HG03378 (cell line): Measurements from ENCODE around the gene CCDC7.
"Not testable (repeated sequence)": the region's sequence is repeated elsewhere in the genome, so short reads cannot be mapped to it uniquely, and the experiment has no call there.

Experiments
- ATAC-seq: cut with Tn5 transposase; IDR thresholded peaks from one replicate; pipeline ENCODE4 v1.9.1; 2021; ENCODE audit warnings: mild to moderate bottlenecking, moderate library complexity; ENCODE audit not compliant: unreplicated experiment

CCDC7 gene

DNA sequence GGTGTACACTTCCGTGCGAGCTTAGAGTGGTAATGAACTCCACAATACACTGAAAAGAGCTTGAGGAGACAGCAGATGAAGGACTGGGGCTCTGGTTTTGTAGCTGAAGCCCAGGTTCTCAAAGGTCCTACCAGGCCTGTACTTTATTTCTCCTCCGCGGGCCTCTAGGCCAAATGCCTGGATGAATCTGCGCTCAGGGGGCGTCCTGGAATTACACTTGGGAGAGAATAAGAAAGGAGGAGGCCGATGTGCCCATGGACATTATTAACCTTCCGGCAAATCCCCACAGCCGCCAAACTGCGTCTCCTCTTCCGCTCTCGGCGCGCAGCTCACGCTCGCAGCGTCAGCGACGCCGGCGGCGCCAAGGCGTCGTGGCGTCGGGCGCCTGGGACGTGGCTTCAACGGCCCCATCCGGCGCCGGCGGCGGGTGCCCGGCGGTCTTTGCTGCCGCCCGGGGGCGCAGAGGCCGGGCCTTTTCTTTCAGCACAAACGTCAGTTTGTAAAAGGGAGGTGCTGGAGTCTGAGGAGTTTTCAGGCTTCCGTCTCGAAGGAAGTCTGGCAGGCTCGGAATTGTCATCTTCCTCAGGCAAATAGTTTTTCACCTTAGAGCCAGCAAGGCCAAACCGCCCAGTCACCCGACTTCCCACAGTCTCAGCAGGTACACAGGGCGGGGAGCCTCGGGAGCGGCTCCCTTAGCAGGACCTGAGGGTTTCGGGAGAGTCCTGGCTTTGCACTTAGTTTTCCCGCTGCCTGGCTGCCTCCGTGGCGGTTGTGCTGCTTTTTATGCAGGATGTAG lies at the start of gene CCDC7:
CCDC7 (plus strand) TSS at position 401 of the 796 bp plus-strand sequence. CDS start 5,503 bp downstream, outside the sequence.
- peak; percentile 94 for ATAC-seq

DNA sequence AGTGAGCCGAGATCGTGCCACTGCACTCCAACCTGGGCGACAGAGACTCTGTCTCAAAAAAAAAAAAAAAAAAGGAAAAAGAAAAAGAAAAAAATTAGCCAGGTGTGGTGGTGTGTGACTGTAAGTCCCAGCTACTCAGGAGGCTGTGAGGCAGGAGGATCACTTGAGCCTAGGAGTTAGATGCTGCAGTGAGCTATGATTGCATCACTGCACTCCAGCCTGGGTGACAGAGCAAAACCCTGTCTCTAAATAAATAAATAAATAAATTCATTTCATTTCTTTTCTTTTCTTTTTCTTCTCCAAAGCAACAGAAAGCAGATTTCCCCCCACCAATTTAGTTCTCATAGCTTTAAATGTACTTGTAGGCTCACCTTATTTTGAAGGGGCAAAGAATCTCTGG lies 48.8 kb upstream of the CCDC7 start:
- ATAC-seq = not testable (repeated sequence)

DNA sequence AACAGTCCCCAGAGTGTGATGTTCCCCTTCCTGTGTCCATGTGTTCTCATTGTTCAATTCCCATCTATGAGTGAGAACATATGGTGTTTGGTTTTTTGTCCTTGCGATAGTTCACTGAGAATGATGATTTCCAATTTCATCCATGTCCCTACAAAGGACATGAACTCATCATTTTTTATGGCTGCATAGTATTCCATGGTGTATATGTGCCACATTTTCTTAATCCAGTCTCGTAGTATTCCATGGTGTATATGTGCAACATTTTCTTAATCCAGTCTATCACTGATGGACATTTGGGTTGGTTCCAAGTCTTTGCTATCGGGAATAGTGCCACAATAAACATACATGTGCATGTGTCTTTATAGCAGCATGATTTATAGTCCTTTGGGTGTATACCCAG lies 46.2 kb upstream of the CCDC7 start:
- not testable (repeated sequence) for ATAC-seq

DNA sequence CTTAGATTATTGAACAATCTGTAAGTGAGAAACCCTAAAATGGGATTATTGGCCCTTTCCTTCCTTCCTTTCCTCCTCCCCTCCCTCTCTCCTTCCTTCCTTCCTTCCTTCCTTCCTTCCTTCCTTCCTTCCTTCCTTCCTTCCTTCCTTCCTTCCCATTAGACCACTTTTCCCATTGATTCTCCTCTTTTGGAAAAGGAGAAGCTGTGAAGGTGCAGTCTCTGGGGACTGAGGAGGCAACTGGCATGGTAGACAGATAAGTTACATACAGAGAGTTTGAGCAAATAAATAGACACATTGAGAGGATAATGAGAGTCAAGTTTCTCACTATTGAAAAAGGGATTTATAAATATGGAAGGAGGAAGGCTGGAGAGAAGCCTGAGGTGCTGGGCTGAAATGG lies 45.0 kb upstream of the CCDC7 start:
- ATAC-seq = no peak

DNA sequence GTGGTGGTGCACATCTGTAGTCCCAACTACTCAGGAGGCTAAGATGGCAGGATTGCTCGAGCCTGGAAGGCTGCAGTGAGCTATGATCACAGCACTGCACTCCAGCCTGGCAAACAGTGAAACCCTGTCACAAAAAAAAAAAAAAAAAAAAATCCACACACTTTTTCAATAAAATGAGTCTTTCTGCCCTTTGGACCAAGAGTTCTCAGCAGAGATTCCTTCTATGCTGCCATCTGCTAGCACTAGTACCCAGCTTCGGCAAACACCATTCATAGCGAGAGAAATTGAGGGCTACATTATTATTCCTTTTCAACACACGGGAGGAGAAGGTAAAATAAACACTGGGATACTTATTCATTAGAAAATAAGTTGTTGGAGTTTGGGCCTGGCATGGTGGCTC lies 43.4 kb upstream of the CCDC7 start:
- ATAC-seq = no peak

DNA sequence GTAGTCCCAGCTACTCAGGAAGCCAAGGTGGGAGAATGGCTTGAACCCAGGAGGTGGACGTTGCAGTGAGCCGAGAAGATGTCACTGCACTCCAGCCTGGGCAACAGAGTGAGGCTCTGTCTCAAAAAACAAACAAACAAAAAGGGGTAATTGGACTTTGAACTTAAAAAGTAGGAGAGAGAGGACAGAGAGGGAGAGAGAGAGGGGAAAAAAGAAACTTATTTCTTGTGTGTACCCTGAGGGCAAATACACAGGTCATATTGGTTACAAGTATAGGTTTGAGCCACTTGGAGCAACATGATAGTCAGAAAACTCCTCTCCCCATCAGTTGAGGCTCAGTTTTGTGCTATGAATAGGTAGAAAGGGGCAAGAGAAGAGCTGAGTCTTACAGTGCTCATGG lies 42.8 kb upstream of the CCDC7 start:
- ATAC-seq = no peak

DNA sequence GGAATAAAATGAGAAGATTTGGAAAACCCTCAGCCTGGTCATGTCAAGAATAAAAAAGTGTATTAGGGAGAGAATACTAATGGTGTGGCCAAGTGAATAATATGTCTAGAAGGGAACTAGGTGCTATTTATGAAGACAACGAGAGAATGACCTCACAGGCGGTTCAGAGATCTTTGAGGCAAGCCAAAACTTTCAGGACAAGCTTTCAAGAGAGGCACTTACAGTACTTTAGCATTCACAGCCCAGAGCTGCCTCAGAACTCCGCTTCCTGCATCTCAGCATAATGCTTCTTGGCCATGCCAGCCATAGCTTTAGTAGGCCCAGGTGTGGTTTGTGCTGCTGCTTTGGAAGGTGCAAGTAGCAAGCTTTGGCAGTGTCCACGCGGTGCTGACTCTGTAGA lies 37.2 kb upstream of the CCDC7 start:
- no peak for ATAC-seq

DNA sequence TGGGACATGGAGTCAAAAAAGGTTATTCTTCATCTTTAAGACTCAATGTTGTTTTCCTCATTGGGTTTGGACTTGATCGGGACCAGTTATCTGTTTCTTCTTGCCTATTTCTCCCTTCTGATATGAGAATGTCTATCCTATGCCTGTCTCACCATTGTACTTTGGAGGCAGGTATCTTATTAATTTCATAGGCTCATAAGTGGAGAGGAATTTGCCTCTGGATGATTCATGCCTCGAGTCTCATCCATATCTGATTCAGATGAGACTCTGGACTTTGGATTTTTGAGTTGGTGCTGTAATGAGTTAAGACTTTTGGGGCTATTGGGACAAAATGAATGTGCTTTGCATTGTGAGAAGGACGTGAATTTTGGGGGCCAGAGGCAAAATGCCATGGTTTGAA lies 36.2 kb upstream of the CCDC7 start:
- ATAC-seq = no peak

DNA sequence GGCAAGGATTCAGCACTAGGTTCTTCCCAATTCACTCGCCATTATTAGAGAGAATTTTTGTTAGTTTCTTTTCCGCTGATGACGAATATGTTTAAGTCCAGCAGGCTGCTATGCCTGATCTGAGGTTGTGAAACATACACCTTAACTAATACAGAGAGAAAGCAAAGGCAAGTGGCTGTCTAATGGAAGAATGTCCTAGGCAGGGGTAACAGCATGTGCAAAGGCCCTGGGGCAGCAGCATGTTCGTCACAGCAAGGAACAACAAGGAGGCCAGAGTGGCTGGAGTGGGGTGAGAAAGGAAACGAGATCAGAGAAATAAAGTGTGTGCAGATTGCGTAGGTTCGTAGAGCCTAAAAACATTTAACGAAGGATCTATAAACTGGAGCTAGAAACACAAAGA lies 35.4 kb upstream of the CCDC7 start:
- no peak for ATAC-seq

DNA sequence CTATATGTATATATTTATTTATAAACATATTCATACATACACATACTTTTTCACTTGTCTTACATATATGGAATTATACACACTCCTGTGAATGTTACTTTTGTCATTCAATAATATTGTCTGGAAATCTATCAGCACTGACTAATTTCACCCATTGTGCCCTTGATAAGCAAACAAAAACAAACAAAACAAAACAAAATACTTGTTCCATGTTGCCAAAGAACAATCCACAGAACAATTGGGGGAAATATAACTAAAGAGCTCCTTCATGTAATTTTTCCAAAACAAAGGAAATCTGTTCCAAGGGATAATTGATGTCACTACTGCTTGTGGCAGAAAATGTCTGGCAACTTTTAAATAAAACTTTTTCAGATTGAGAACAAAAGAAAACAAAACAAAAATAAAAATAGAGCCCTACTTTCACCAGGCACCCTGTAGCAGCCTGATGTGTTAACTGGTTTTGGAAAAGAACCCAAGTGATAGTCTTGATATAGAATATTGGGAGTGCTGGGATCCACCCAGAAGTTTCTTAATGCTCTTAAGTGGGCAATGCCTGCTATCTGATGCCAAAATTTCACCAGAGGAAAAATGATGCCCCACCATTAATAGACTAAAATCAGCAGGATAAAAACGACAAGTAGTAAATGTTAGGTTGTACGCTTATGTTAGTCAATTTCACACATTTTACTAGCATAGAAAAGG lies 34.0 kb upstream of the CCDC7 start:
- no peak for ATAC-seq

DNA sequence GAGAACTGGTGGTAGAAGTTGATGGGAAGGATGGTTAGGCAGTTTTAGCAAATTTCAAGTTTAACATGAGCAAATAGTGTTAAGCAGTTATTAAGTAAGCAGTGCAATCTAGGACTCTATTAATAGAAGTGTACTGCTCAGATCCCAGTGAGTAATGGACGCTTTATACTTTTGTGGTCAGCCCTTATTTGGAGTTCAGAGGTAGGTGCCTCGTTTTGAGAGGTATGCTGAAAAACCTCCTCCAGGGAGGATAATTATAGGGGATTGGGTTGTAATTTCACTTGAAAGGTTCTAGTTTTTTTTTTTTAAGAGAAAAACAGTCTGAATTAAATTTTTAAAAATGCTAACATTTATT lies 33.5 kb upstream of the CCDC7 start:
- ATAC-seq = no peak

DNA sequence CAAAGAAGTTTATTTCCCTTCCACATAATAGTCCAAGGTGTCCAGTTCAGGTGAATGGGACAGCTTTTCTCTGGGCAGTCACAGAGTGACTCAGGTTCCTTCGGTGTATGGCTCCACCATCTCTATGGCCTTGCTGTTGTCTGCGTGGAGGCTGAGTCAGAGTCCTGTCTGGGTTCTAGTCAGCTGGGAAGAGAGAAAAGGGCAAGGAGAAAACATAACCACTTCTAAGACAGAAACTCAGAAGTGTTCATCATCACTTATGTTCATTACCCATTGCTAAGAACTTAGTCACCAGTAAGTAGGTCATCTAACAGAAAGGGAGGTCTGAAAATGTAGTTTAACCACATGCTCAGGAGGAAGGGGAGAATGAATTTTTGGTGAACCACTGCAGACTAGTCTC lies 32.4 kb upstream of the CCDC7 start:
- no peak for ATAC-seq

DNA sequence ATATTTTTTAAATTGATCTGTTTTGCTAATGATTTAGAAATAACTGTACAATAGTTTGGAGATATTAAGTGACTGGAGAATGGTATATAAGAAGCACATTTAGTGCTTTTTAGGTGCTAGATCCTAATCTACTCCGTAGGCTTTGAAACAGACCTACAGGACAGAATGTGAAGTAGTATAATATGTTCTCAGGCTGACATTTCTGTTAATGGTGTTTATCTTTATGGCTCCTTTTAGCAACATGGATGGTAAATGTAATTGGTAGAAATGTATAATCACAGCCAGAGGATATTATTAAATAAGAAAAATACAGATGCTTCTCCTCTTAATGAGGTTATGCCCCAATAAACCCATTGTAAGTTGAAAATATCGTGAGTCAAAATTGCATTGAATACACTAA lies 30.6 kb upstream of the CCDC7 start:
- no peak for ATAC-seq

DNA sequence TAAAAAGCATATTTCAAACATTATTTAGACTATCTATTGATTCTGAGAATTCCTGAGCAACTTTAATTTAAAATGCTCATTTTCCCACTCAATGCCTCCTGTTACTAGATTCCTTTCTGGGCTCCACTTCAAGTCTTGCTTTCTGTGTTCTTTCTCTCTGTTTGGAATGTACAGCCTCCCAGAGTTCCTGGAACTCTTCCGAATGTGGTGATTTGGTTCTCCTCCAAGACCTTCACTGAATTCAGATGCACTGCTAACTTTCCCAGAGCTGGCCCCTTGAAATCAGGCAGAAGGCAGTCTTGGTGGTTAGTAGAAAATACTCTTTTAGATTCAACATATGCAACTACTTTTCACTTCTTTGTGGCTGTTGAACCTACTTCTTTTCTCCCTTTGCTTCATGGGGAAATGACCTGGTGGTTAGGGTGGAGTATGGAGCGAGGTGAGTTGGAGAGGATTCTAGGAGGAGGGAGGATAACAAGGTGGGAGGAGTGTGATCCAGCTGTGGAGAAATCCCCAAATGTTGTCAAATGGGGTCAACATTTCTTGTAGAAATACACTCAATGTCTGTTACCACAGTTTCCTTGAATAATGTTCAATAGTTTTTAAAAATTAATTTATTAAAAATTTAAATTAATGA lies 27.9 kb upstream of the CCDC7 start:
- no peak for ATAC-seq

DNA sequence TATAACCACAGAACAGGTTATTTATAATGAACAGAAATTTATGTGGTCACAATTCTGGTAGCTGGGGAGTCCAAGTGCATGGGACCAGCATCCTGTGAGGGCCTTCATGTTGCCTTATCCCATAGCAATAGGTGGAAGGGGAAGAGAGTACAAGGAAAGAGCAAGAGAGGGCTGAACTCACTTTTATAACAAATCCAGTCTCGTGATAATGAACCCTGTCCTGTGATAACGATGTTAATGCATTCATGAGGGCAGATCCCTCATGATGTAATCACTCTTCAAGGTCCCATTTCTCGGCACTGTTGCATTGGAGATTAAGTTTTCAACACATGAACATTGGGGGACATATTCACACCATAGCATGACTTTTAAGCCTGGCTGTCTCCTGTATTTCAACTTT lies 27.4 kb upstream of the CCDC7 start:
- ATAC-seq = no peak

DNA sequence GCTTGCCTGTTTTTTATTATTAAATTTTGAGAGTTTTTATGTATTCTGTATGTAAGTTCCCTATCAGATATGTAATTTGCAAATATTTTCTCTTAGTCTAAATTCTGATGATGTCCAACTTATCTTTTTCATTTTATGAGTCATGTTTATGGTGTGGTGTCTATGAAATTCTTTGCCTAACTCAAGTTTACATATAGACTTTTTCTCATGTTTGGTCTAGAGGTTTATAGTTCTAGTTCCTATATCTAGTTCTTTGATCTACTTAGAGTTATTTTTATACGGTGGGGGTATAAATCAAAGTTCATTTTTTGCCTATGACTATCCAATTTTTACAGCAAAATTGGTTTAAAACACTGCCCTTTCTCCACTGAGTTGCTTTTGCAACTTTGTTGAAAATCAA lies 26.3 kb upstream of the CCDC7 start:
- no peak for ATAC-seq

DNA sequence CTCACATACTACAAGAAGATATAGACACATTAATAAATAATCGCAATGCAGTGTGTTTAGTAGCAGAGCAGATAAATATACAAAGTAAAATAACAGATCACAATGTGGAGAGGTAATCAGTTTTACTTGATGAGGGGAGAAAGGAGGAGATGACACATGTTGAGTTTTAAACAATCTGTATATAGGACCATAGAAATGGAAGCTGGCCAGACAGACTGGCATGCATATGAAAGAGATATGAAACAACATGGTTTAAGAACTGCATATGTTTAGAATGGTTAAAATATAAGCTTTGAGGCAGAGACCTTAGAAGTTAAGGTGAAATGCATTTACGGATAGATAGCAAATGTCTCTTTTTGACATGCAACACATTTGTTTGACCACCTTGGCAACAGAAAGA lies 19.8 kb upstream of the CCDC7 start:
- ATAC-seq = no peak

DNA sequence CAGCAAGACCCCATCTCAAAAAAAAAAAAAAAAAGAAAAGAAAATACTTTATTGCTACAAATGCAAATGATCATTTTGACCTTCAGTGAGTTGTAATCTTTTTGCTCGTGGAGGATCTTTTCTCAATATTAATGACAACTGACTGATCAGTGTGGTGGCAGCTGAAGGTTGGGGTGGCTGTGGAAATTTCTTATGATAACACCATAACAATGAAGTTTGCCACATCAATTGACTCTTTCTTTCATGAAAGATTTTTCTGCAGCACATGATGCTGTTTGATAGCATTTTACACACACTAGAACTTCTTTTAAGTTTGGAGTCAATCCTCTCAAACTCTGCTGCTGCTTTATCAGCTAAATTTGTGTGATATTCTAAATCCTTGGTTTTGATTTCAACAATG lies 12.4 kb upstream of the CCDC7 start:
- ATAC-seq = no peak

DNA sequence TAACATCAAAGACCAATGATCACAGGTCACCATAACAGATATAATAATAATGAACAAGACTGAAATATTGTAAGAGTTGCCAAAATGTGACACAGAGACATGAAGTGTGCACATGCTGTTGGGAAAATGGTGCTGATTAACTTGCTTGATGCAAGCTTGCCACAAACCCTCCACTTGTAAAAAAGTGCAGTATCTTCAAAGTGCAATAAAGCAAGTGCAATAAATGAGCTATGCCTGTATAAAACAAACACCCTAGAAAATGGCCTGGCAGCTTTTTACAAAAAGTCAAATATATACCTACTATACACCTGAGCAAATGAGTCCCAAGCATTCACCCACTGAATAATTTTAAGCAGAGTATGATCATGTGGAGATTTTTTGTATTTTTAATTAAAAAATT lies 9.7 kb upstream of the CCDC7 start:
- no peak for ATAC-seq

DNA sequence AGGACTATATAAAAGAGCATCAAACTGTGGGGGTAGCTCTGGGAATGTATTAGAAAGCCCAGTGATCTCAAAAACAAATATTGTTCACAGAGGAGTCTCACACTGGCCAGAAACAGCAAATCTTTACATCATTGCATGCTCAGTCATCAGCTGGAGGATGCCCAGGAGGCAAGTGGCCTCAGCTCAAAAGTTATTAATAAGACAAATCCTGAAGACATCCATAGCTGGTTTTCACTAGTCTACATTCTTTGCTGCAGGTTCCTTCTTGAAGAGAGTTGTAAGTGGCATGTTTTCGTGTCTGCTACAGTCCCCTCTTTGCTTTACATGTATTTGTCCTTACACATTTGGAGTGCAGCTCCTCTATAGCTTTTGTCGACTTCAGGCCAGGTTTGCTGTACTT lies 8.6 kb upstream of the CCDC7 start:
- ATAC-seq = no peak

DNA sequence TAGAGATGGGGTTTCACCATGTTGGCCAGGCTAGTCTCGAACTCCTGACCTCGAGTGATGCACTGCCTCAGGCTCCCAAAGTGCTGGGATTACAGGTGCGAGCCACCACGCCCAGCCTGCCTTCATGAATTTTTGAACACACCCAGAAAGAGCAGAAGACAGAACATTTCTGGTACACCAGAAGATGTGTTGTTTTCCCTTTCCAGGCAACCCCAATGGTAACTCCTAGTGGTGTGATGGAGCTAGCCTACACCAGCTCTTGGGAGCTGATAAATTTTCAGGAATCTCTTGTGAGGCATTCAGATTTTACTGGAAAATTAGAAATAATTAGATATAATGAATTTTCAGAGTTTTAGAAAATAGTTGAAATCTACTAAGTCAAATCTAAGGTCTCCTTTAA lies 904 bp upstream of the CCDC7 start:
- no peak for ATAC-seq
